Activated CD4-positive, CD25-positive, alpha-beta regulatory T cell treated with anti-CD3 and anti-CD28 coated beads, Interleukin-2, amount 50 U/mL, for 72 hours (primary cell): ENCODE measurements around the gene BBC3.

Experiments used
- DNase-seq: peaks from one replicate; pipeline ENCODE4 v3.0.0; 2021

Gene BBC3

DNA sequence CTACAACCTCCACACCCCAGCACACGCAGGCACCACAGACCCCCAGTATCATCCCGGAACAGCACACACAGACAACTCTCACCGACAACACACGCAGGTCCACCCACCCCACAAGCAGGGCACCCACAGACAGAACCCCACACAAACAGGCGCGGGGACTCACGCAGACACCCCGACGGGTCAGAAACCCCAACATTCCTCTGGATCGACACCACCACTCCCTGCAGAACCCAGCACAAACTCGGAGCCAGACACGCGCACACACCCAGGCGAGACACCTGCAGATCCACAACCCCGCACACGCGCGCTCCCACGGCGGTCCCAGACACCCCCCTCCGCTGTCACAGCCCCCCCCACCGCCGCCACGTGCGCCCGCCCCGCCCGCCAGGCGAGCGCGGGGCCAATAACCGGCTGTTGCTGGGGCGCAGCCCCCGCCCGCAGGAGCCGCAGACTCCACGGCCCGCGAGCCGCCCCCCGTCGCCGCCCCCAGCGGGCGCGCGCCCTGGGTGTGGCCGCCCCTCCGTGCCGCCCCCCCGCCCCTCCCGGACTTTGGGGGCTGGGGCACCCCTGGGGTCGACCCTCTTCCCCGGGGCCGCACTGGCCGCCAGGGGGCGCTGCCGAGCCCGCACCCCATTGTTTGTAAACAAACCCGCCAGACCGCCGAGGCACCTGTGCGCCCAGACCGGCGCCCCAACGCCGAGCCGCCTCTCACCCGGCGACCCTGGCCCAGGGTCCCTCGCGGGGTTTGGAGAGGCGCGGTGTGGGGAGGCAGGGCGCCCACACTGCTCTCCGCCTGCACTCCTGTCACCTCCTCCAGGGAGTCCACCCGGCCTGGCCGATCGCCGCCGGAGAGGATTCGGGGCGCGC lies 712 bp downstream of the BBC3 start:
- DNase-seq, result peak; percentile 85

DNA sequence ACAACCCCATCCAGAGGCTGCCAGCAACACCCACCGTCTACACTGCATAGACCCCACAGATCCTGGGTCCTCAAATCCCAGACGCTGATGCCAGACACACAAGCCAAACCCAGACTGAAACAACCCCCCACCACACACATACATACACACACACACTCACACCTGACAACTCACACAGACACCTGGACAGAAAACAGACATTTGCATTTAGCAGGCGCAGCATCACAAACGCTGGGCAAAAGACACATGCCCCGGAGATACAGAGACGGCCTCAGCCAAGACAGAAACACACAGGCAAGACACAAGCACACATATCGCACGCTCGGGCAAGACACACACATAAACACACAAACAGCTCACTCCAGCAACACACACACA lies 1.3 kb downstream of the BBC3 start:
- DNase-seq, result no peak

DNA sequence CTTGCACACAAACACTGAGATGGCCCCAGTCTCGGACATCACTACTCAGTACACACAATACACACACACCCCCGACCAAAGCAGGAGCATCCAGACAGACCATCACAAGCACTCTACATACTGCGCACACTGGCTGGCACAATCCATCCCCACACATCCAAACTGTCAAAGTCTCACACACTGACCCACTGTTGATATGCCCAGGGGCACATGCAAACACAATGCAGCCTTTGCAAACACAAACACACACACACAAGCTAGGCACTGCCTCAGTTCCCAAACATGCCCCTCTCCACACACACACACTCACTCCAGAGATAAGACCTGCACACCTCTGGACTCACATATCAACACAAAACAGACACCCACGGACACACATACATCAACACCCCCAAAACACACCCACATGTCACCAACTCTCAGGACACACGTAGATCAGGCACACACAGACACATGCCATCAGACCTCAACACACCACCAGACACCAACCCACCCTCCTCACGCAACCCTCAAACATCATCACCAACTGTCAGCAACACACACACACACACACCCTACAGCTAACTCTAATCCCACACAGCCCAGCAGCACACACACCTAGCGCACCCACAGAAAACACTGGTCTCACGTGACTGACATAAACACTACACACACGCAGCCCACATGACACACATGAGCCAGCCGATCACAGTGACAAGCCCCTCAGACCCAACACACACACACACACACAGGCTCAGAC lies 1.9 kb downstream of the BBC3 start:
- no peak for DNase-seq

DNA sequence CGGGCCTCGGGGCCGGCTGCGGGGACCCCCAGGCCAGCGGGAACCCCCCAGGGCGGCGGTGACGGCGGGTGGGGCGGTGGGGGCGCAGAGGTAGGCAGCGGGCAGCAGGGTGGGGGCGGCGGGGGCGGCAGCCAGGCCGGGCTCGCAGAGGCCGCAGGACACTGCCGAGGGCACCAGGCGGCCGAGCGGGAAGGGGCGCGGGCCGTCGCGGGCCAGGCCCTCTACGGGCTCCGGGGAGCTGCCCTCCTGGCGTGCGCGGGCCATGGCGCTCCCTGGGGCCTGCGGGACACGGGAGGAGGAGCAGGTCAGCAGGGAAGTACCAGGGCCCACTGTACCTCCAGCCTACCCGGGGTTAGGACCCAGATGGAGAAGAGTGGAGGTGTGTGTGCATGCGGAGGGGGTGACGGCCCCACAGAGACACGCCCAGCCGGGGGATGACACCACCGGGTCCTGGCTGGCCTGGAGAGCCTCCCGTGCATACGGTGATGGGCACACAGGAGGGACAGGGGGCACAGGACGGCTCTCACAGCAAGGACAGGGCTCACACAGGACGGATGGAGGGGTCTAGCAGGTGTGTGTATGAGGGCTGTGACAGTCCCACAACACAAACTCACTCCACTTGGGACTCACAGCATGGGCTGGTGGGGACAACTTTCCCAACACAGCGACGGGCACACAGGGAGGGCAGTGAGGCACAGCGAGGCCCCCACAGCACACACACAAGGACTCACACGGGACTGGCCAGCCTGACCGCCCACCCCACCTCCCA lies 2.6 kb downstream of the BBC3 start:
- DNase-seq, result peak; percentile 52

DNA sequence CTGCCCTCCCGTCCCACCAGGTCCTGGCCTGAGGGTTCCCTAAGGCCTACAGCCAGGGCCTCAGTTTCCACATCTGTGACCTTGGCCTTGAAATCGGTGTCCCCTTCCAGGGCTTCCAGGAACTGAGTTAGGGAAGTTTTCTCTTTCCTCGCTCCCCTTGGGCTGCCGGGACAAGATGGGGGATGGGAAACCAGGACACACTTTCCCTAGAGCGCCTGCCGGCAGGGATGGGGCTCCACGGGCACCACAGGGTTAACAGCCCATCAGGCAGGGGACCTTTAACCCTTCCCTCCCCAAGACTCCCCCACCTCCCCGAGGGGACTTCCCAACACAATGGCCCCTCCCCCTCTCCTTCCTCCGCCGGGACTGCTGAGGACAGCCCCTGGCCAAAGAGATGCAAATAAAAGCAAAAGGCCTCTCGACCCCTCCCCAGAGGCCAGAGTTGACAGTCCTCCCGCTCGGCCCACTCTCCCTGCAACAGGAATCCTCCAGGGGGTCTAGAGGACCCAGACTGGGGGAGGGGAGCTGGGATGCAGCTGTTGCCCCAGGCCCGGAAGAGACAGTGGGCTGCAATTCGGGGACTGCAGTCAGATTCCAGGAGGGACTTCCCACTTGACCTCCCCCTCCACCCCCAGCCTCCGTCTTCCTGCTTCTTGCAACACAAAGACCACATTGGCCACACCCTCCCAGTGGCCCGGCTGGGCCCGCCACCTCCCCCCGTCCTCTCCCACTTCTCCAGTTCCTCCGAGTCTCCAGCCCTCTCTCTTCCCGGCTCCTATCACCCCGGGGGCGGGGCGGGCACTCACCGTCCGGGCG lies 3.4 kb downstream of the BBC3 start:
- DNase-seq, result peak; percentile 65

DNA sequence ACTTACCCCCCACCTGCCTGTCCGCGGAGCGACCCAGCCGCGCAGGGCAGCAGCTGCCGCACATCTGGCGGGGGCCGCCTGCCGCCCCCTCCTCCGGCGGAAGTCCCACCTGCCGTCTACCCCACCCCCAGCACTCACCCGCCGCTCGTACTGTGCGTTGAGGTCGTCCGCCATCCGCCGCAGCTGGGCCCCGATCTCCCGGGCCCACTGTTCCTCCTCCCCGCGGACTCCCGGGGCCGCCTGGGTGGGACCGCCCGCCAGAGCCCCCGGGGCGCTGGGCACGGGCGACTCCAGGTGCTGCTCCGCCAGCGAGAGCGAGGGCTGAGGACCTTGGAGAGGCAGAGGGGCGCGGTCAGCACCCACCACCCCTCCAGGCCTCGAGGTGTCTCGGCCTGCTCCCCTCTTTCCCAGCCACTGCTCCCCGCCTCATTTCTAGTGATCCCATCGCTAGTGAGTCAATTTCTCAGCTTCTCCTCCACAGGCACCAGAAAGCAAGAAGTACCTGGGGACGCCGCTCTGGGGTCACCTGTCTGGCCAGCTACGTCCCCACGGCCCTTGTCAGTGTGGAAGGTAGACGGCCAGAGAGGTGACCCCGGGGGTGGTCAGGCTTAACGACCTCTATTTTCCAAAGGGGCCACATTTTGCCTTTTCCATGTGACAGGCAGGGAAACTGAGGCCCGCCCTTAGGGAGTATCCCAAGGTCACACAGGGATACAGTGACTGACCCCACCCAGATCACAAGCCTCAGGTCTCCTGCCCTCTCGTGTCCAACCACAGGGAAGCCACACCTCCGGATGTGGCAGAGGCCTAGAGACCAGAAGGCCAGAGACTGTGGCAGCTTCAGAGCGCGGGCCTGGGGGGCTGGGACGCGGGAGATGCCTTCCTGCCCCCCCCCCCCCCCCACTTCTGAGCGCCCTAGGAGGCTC lies 4.3 kb downstream of the BBC3 start:
- DNase-seq, result peak; percentile 65

DNA sequence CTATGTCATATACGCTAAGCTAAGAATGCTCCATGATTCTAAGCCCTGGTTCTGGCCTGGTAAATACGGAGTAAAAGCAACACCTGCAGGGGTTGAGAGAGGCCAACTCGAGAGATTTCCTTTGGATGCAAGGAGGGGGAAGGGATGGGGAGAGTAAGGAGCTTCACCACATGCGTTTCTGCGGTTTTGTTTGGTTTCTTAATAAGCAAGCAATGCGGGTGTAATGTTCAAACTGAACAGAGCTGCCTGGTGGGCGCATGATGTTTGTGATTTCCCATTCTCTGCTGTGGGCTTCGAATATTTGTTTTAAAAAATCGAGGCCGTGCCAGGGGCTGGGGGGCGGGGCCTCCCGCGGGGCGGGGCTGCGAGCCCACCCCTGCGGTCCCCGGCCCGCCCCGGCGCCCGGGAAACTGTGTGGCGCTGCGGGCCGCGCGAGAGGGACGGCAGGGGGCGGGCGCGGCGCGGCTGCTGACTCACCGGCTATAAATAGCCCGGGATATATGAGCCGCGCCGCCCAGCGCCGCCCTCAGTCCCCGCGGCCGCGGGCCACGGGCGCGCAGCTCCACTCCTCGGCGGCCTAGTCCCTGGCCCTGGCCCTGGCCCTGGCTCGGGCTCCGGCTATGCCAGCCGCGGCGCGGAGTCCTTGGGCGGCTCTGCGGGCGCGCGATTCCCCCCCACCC lies 5.1 kb downstream of the BBC3 start:
- DNase-seq, result peak; percentile 86

DNA sequence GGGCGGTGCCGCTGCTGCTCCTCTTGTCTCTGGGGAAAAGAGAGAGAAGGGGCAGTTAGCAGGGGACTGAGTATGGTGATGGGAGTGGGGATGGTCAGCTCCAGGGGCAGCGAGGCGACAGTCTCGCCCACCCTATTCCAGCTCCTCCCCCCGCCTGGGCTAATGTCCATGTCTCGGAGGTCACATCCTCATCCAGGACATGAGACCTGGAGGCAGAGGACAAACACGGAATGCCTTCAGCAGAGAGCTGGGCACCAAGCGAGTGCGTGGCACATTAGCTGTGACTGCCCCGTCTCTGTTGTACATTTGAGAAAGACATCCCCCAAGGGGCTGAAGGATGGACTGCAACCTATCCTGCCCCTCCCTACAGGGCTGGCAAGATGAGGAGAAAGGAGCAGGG lies 9.1 kb downstream of the BBC3 start:
- DNase-seq, result no peak

DNA sequence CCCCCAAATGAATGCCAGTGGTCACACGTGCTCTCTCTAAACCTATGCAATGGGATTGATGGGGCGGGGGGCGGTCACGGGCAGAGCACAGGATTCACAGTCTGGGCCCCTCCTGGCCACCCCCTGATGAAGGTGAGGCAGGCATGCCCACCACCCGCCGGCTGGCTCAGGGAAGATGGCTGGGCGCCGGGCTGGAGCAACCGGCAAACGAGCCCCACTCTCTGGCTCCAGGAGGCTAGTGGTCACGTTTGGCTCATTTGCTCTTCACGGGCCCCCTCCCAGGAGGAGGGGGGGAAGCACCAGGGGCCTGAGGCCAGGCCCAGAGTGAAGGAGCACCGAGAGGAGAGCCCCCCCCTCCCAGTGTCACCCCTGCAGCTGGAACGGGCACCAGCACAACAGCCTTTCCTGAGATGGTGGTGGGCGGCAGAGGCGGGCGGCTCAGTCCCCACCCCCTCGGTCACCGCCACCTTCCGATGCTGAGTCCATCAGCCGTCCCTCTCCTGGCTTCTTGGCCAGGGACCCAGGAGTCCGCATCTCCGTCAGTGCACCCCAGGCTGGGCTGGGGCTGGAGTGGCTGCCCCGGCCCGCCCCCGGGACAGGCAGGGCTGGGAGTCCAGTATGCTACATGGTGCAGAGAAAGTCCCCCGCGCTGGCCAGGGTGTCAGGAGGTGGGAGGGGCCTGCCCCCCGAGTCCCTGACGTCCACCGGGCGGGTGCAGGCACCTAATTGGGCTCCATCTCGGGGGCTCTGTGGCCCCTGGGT lies 9.7 kb downstream of the BBC3 start:
- no peak for DNase-seq

DNA sequence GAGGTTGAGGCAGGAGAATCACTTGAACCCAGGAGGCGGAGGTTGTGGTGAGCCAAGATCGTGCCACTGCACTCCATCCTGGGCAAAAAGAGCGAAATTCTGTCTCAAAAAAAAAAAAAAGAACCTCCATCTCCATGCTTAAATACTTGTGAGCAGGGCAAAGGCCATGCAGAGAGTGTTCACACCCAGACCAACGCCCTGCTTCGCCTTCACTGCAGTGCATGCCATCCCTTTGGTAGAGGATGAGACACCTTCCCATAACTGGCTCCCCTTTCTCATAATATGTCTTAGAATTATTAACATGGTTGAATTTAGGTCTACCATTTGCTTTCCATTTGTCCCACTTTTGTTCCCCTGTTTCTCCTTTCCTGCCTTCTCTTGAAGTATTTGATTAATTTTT lies 15.4 kb downstream of the BBC3 start:
- no peak for DNase-seq

DNA sequence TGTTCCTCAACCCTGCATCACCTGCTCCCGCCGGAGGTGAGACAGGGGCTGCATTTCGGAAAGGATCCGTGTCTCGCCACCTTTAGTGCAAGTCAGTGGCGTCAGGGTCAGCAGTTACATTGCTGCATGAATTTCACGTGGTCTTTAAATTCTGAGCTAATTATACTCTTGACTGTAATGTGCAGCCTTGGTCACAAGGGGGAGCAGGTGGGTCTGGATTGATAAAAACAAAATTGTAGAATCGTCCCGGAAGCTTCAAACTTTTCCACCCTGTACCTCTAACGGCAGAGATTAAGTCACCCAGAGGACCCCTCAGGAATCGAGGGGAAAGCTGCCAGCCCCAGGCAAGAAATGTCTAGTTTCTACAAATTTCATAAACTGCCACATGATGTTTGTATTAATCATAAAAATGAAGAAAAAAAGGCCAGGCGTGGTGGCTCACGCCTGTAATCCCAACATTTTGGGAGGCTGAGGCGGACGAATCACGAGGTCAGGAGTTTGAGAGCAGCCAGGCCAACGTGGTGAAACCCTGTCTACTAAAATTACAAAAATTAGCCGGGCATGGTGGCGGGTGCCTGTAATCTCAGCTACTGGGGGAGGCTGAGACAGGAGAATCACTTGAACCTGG lies 20.2 kb downstream of the BBC3 start:
- peak; percentile 77 for DNase-seq

DNA sequence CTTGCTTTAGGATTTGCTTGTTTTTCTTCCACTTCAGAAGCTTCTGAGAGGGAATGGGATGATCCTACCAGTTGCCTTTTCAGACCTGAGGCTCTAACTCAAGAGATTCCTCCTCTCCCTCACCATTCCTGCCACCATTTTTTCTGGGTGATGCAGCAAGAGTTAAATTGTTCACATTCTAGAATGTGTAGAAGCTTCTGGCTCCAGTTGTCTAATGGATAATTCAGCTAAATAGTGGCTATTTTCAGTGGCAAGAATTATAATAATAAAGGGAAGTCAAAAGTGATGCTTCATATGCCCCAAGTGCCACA lies 20.9 kb downstream of the BBC3 start:
- no peak for DNase-seq

DNA sequence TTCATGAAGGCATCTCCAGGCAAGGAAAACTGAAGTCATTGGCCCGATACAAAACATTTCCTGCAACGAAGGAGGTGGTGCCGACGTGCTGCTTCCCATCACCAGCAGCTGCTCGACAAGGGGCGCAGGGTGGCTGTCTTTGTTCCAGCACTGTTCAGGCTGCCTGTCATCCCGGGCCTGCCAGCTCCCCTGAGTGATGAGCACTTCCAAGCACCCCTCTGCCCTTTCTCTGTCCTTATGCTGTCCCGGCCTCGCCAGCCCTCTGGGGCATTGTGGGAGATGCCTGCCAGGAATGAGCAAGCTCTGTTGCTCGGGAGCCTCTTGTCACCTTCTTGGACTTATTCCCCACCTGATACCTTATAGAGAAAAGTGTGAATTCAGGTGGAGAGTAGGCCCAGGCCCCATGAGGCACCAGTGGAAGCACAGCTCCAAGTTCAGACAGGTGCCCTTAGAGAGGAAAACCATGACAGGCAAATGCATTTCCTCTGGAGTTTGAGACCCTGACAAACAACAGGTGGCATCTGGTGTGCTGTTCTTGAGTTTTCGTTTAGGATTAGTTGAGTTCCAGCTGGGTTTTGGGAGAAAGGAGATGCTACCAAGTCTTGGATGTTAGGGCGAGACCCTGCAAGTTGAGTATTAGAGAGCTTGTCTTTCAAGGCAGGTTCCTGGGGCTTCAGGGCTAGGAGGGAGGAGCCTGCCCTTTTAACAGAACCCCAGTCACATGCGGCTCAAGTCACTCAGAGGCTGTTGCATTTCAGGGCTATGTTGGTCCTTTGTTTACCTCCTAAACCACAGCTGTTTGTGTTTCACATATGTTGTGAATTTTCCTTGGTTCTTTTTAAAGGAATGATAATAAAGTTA lies 21.4 kb downstream of the BBC3 start:
- DNase-seq, result no peak

DNA sequence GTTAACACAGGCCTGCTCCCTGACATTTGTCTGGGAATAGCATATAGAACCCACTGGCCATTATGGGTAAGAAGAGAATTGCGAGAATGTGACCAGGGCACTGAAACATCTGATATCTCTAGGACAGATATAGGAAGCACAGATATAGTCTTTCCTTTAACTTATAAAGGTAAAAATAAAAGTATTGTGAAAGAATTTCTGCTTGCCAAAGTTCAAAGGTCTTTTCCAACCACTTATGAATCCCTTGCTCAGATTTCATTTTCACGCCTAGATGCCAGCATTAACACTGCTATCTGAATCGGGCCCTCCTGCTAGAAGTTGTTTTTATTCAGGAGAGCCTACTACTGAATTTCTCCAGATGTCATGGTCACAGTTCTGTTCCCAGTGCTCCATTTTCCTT lies 27.7 kb downstream of the BBC3 start:
- DNase-seq, result no peak

DNA sequence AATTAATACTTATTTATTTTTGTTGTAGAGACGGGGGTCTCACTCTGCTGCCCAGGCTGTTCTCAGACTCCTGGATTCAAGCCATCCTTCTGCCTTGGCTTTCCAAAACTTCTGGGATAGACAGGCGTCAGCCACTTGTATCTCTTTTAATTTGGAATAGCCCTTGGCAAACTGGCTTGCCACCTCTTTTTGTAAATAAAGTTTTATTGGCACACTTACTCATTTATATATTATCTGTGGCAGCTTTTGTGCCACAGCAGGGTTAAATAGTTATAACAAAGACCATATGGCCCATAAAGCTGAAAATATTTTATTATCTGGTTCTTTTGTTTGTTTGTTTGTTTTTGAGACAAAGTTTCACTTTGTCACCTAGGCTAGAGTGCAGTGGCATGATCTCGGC lies 30.5 kb downstream of the BBC3 start:
- no peak for DNase-seq

DNA sequence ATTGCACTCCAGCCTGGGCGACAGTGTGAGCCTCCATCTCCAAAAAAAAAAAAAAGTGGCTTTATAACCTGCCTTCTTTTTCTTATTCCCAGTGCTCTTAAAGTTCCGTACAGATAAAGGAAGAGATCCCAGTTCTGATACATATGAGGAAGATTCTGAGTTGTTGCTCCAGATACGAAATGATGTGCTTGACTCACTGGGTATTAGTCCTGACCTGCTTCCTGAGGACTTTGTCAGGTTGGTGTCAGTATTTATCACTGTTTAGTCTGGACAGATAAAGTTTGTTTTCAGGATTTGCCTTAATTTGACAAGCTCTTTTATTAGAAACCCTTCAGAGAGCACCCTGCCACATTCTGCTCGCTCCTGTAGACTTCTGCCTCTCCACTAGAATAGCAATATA lies 33.9 kb downstream of the BBC3 start:
- DNase-seq, result no peak

DNA sequence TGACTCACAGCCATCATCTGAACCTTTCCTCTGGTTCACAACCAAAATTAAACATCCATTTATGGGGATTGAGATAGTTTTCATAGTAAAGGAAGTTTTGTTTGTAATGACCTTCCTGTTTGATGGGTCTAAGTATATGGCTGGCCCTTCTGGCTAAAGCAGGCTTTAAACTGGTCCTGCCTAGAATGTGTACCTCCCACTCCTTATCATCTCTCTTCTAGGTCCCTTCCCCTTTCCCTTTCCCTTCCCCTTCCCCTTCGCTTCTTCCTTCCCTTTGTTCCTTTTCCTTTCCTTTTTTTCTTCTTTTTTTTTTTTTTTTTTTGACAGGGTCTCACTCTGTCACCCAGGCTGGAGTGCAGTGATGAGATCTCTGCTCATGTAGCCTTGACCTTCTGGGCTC lies 35.6 kb downstream of the BBC3 start:
- DNase-seq, result no peak

DNA sequence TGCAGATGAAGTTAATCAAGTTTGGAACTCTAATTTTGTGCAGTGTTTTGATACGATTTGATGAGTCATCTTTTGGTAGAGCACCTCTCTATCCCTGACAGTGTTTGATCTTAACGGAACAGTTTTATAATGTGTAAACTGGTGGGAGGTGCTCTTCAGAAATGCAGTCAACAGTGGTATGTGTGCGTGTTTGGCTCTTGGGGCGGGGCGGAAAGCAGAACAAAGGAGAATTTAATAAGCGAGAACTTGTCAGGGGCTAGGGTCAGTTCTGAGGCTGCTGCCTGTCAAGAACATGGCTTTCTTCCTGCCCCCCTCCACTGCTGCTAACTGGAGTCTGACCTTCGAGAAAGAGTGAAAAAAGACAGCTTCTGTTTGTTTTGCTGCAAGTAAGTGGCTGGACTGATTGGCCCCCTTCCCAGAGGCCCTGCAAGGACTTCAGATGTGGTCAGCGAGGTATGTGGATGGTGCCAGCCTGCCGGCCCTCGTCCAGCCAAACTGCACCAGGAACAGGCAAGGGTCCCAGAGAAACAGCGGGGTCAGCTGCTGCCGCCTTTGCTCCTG lies 40.8 kb downstream of the BBC3 start:
- peak; percentile 47 for DNase-seq
